K562 (cell line): Measurements from ENCODE around the gene CLN5. TPM values are rescaled to one million over a fixed set of nuclear protein-coding genes. Genes with fewer than 3 reads are reported as not detected.

Experiments
- ATAC-seq: fragments of 200-7000 bp; cut with Tn5 transposase; 3 replicates; pipeline ENCODE4 v1.9.1; 2020; ENCODE audit warnings: moderate library complexity
- Bru-seq: library from RNA; stranded (reverse); fragments of 400-500 nt; gene quantifications from one replicate; lab custom pipeline; 2021; lab: Mats Ljungman, UMichigan
- BruChase-seq, 2 experiments: library from RNA; stranded (reverse); fragments of 400-500 nt; gene quantifications; one replicate each; lab custom pipeline; 2021; lab: Mats Ljungman, UMichigan
- BruUV-seq: library from RNA; stranded (reverse); fragments of 400-500 nt; replicated peaks from 2 replicates; lab custom pipeline; 2021; lab: Mats Ljungman, UMichigan
- CTCF ChIA-PET: fragments of 300-600 bp; formaldehyde crosslinking; extraction: SDS; loops from one replicate; lab custom pipeline; 2021; ENCODE audit warnings: low intra/inter-chr PET ratio; lab: Yijun Ruan, JAX
- POLR2A ChIA-PET: fragments of 300-600, 350-650 bp; sonication (Branson Sonifier 250); formaldehyde crosslinking; extraction: SDS; loops from one replicate; lab custom pipeline; 2021; ENCODE audit warnings: antibody characterized with exemption, inconsistent platforms; lab: Yijun Ruan, JAX
- DNase-seq, 4 experiments: peaks; one replicate each; pipeline versions ENCODE4 v3.0.0 to v3.0.0-alpha.2; 2011 to 2018; ENCODE audit warnings: low spot score in 3 of 4, mixed read lengths in 3 of 4; ENCODE audit errors: extremely low read depth in 1 of 4
- FAIRE-seq: peaks from 2 replicates; lab custom pipeline; 2011; peaks lifted over from hg19 to GRCh38; lab: Jason Lieb, UNC
- H2AFZ ChIP-seq: 2 replicates; pipeline ENCODE4 v1.6.0; 2011; ENCODE audit warnings: low read depth, low read length, control low read depth, inconsistent platforms
- H3K27ac ChIP-seq: fragments of 200-600 bp; 3 replicates; pipeline ENCODE4 v1.8.0; 2011; ENCODE audit warnings: low read depth, mild to moderate bottlenecking, control low read depth, inconsistent platforms, low read length, moderate library complexity, mixed read lengths; ENCODE audit errors: extremely low read depth
- H3K27me3 ChIP-seq, 2 experiments: fragments of 300-600 bp in 1 of 2; 2 replicates in 1 of 2; 3 replicates in 1 of 2; pipeline versions ENCODE4 v1.6.0 to v1.8.0; 2011; ENCODE audit warnings: inconsistent platforms in 2 of 2, low read length in 2 of 2, mild to moderate bottlenecking in 1 of 2, mixed read lengths in 1 of 2, moderate library complexity in 1 of 2; ENCODE audit not compliant: control insufficient read depth in 2 of 2, insufficient read depth in 2 of 2
- H3K36me3 ChIP-seq: fragments of 300-600 bp; 3 replicates; pipeline ENCODE4 v1.8.0; 2011; ENCODE audit warnings: mild to moderate bottlenecking, low read length, inconsistent platforms; ENCODE audit not compliant: control insufficient read depth, insufficient read depth
- H3K4me1 ChIP-seq, 2 experiments: fragments of 200-600 bp in 1 of 2; replicated peaks in 1 of 2; 2 replicates in 1 of 2; 3 replicates in 1 of 2; pipeline versions ENCODE4 v1.5.1 to v1.8.0; 2011; ENCODE audit warnings: inconsistent platforms in 2 of 2, low read length in 2 of 2, mild to moderate bottlenecking in 1 of 2, mixed read lengths in 1 of 2, moderate library complexity in 1 of 2; ENCODE audit not compliant: control insufficient read depth in 2 of 2, insufficient read depth in 2 of 2
- H3K4me2 ChIP-seq: 2 replicates; pipeline ENCODE4 v1.6.1; 2011; ENCODE audit warnings: low read length, control low read depth, inconsistent platforms, mixed read lengths; ENCODE audit not compliant: insufficient read depth
- H3K4me3 ChIP-seq: fragments of 200-600 bp; sonication (generic), shearing (Covaris generic); 2 replicates; pipeline ENCODE4 v1.5.1; 2016; ENCODE audit warnings: control low read depth, inconsistent platforms
- H3K79me2 ChIP-seq: fragments of 200-600 bp; 3 replicates; pipeline ENCODE4 v1.8.0; 2011; ENCODE audit warnings: low read length, inconsistent platforms; ENCODE audit not compliant: control insufficient read depth, insufficient read depth
- H3K9ac ChIP-seq, 2 experiments: 2 replicates each; pipeline versions ENCODE4 v1.6.0 to v1.6.1; 2011; ENCODE audit warnings: low read depth in 2 of 2, low read length in 2 of 2, control low read depth in 1 of 2, inconsistent platforms in 1 of 2, mild to moderate bottlenecking in 1 of 2, mixed read lengths in 1 of 2; ENCODE audit not compliant: insufficient read depth in 1 of 2
- H3K9me1 ChIP-seq: one replicate; pipeline ENCODE4 v1.6.0; 2011; ENCODE audit warnings: inconsistent platforms, mild to moderate bottlenecking, low read length, moderate library complexity; ENCODE audit not compliant: control insufficient read depth, insufficient read depth
- H3K9me3 ChIP-seq: replicated peaks from 2 replicates; pipeline ENCODE4 v1.5.1; 2011; ENCODE audit warnings: low read depth, low read length, inconsistent platforms; ENCODE audit not compliant: control insufficient read depth, insufficient read depth
- H4K20me1 ChIP-seq: replicated peaks from 2 replicates; pipeline ENCODE4 v1.6.1; 2011; ENCODE audit warnings: low read length, inconsistent platforms, mixed read lengths; ENCODE audit not compliant: control insufficient read depth, insufficient read depth
- ARID3A ChIP-seq: IDR thresholded peaks from 2 replicates; pipeline ENCODE4 v1.6.1; 2012; ENCODE audit warnings: low read depth, low read length, improper control_type of control experiment, borderline replicate concordance
- CHD4 ChIP-seq: fragments of 200-600 bp; sonication (generic); IDR thresholded peaks from 3 replicates; pipeline ENCODE4 v1.6.1; 2012; ENCODE audit warnings: low read depth, mild to moderate bottlenecking, mixed read lengths, low read length, inconsistent platforms; ENCODE audit not compliant: insufficient read depth, insufficient replicate concordance, poor library complexity, severe bottlenecking
- GATAD2A ChIP-seq: fragments of 450-650 bp; IDR thresholded peaks from 2 replicates; pipeline ENCODE4 v1.6.1; 2017
- KAT7 ChIP-seq: sonication (generic); formaldehyde crosslinking; IDR thresholded peaks from 2 replicates; pipeline ENCODE4 v1.8.0; 2022; ENCODE audit warnings: missing genetic modification reagents, mild to moderate bottlenecking, borderline replicate concordance
- KDM1A ChIP-seq, 2 experiments: fragments of 450-650 bp; IDR thresholded peaks; 2 replicates each; pipeline ENCODE4 v1.6.1; 2016; ENCODE audit warnings: mild to moderate bottlenecking in 2 of 2
- NR4A1 ChIP-seq, 2 experiments: fragments of 250-450 bp in 1 of 2; fragments of 450-650 bp in 1 of 2; sonication (Bioruptor Pico) in 1 of 2; IDR thresholded peaks; 2 replicates each; pipeline versions ENCODE4 v1.4.0 to v1.6.1; 2016 to 2020; ENCODE audit warnings: mild to moderate bottlenecking in 2 of 2, missing compliant biosample characterization in 1 of 2, missing genetic modification characterization in 1 of 2, moderate library complexity in 1 of 2
- RCOR1 ChIP-seq, 2 experiments: IDR thresholded peaks; 2 replicates each; pipeline ENCODE4 v1.6.1; 2012; ENCODE audit warnings: low read depth in 2 of 2, low read length in 2 of 2, borderline replicate concordance in 1 of 2, improper control_type of control experiment in 1 of 2
- ZBTB1 ChIP-seq: sonication (generic); formaldehyde crosslinking; IDR thresholded peaks from 2 replicates; pipeline ENCODE4 v1.8.1; 2023; ENCODE audit warnings: missing genetic modification reagents, low read depth, mild to moderate bottlenecking, borderline replicate concordance
- ZNF717 ChIP-seq: fragments of 250-450 bp; sonication (Bioruptor Pico); IDR thresholded peaks from 2 replicates; pipeline ENCODE4 v1.5.0; 2021
- WGBS: fragments of 100-300 bp; shearing (Covaris generic); methylation state at CpG from one replicate; pipeline ENCODE4 v1.1.6; 2016; ENCODE audit warnings: low coverage, mixed read lengths; ENCODE audit not compliant: insufficient coverage; ENCODE audit errors: missing lambda C conversion rate; 5-methylcytosine and 5-hydroxymethylcytosine counted together
- in situ Hi-C: fragments of 300-500 bp; cut with MboI; formaldehyde crosslinking; loops from 4 replicates; pipeline ENCODE4 v1.15.0; 2018; ENCODE audit warnings: inconsistent platforms, mixed read lengths
- intact Hi-C: fragments of 100-400 bp; cut with micrococcal nuclease; formaldehyde crosslinking; loops from 2 replicates; pipeline ENCODE4 v1.14.2; 2022
- long read RNA-seq, 3 experiments: library from polyadenylated mRNA in 2 of 3; library from RNA in 1 of 3; unstranded in 2 of 3; stranded (forward) in 1 of 3; transcript quantifications; one replicate each; pipeline ENCODE4 v2.0.0, GENCODE V29; 2019 to 2022
- polyA minus RNA-seq, 3 experiments: library from RNA; depleted of rRNA, polyadenylated mRNA; stranded (reverse); fragments of >200 nt; gene quantifications; 2 replicates each; pipeline ENCODE4 v1.2.3, GENCODE V29; 2011
- polyA plus RNA-seq, 8 experiments: library from polyadenylated mRNA; depleted of rRNA in 4 of 8; stranded (reverse) in 5 of 8; unstranded in 3 of 8; fragments of >200 nt; fragmentation: Nextera tagmentation in 2 of 8; fragmentation: Illumina TruSeq in 1 of 8; extraction: Ambion mirVana in 2 of 8; extraction: Trizol in 1 of 8; gene quantifications; 2 replicates each; pipeline versions ENCODE4 v1.2.1 to v1.2.3, GENCODE V29; 2011 to 2014; ENCODE audit warnings: inconsistent platforms in 1 of 8, missing spikeins in 1 of 8
- total RNA-seq, 7 experiments: library from RNA; depleted of rRNA in 6 of 7; stranded (reverse); fragments of >200 nt in 6 of 7; fragmentation: Illumina TruSeq in 2 of 7; extraction: Trizol in 2 of 7; gene quantifications; 2 replicates each; pipeline versions ENCODE4 v1.2.1 to v1.2.3, GENCODE V29; 2011 to 2021; ENCODE audit warnings: low replicate concordance in 1 of 7

Gene CLN5
- total RNA-seq (2011; cell fraction: chromatin; rRNA removed; ENCODE audit: low replicate concordance) = 17.8 and 35.6 TPM in 2 replicates
- total RNA-seq (2011; cell fraction: nucleolus; rRNA removed) = 14.3 and 15.1 TPM in 2 replicates
- total RNA-seq (2011; cell fraction: nucleoplasm; rRNA removed) = 29.9 and 45.6 TPM in 2 replicates
- total RNA-seq (2014; rRNA removed) (5.7 and 7.2 TPM in 2 replicates), total RNA-seq (2014; rRNA removed; fragmentation: Illumina TruSeq; extraction: Trizol) (7.7 and 8.2 TPM in 2 replicates), total RNA-seq (2015; rRNA removed; fragmentation: Illumina TruSeq; extraction: Trizol) (7.6 and 8.2 TPM in 2 replicates), total RNA-seq (2021) (7.2 and 8.9 TPM in 2 replicates), polyA plus RNA-seq (2011; rRNA removed) (8.2 and 11.5 TPM in 2 replicates), polyA plus RNA-seq (2014; fragmentation: Illumina TruSeq; extraction: Trizol) (4.6 and 5.8 TPM in 2 replicates), polyA plus RNA-seq (2014; fragmentation: Nextera tagmentation; extraction: Ambion mirVana) (1 to 10 TPM; 4.6 to 5.3 TPM), polyA plus RNA-seq (2014; rRNA removed) (6.1 and 8.1 TPM in 2 replicates), polyA minus RNA-seq (2011; rRNA and poly(A)+ RNA removed) (13.4 and 17.4 TPM in 2 replicates), Bru-seq, nascent RNA (percentile 83 among the genes with signal in this experiment), BruChase-seq, experiment 1, labeled RNA remaining after a 2-hour chase (percentile 63 among the genes with signal in this experiment), BruChase-seq, experiment 2, labeled RNA remaining after a 6-hour chase (percentile 66 among the genes with signal in this experiment)
- 3.1 and 4.6 TPM in 2 replicates for polyA plus RNA-seq (2011; cell fraction: cytosol; rRNA removed)
- polyA plus RNA-seq (2011; cell fraction: nucleus; rRNA removed) = 20.7 and 23.4 TPM in 2 replicates
- polyA plus RNA-seq (2012) = 5.7 and 8.7 TPM in 2 replicates
- polyA minus RNA-seq (2011; cell fraction: cytosol; rRNA and poly(A)+ RNA removed) = 2.5 and 4.7 TPM in 2 replicates
- 20.3 and 33.5 TPM in 2 replicates for polyA minus RNA-seq (2011; cell fraction: nucleus; rRNA and poly(A)+ RNA removed)
- long read RNA-seq, experiment 1, full-length matches to known transcripts = 16 of 19 reads
- long read RNA-seq, experiment 1, partial matches to known transcripts = 3 of 19 reads
- long read RNA-seq, experiment 1, other reads (novel, unspliced or antisense) = 0 of 19 reads
- long read RNA-seq, experiment 2, full-length matches to known transcripts = 4 of 4 reads
- long read RNA-seq, experiment 2, partial matches to known transcripts = 0 of 4 reads
- long read RNA-seq, experiment 2, other reads (novel, unspliced or antisense) = 0 of 4 reads
- long read RNA-seq, experiment 3, full-length matches to known transcripts = 5 of 5 reads
- long read RNA-seq, experiment 3, partial matches to known transcripts = 0 of 5 reads
- long read RNA-seq, experiment 3, other reads (novel, unspliced or antisense) = 0 of 5 reads

GRCh38 chr13:76991796-76992547, at the start of gene CLN5:
Gene CLN5, plus strand, starts transcription at chr13:76992081. Its CDS starts 18 bp downstream, at chr13:76992099.
- intact Hi-C loops = loop anchor here (5.0 kb wide), 1 partner anchor 335 kb away; the partner anchor contains the start of gene MYCBP2
- TF ChIP-seq ZNF717 (CRISPR knock-in tag) = no peak
- TF ChIP-seq RCOR1 (IDR thresholded peaks at IDR 0.05; ENCODE audit: borderline replicate concordance in 1 of 2, low read depth in 2 of 2, low read length in 2 of 2) = no peak
- no peak for TF ChIP-seq ZBTB1 (CRISPR knock-in tag)
- TF ChIP-seq KAT7 (CRISPR knock-in tag) = no peak
- no peak for TF ChIP-seq ARID3A
- no peak for TF ChIP-seq KDM1A (IDR thresholded peaks at IDR 0.05)
- no peak for TF ChIP-seq CHD4
- TF ChIP-seq GATAD2A = no peak
- no peak for TF ChIP-seq NR4A1 (CRISPR knock-in tag; IDR thresholded peaks at IDR 0.05)
- no peak for TF ChIP-seq NR4A1 (tag; IDR thresholded peaks at IDR 0.05)

More at GRCh38 chr13:76991796-76992547, at the start of gene CLN5:
- ATAC-seq (peak; percentile 97), FAIRE-seq (peak; percentile 85), DNase-seq (peak; percentile 85 to 94 (median 88))
- Histone ChIP-seq H3K4me3 (peak within 1 kb of the TSS; percentile 82), H3K9ac (peak within 1 kb of the TSS; percentile 81 to 95), H3K79me2 (peaks cover 19% of the 10 kb centered on the region), H3K9me1 (no peaks in the 10 kb centered on the region), H3K27me3 (no peaks in the 10 kb centered on the region), H4K20me1 (no peaks in the 10 kb centered on the region), H3K27ac (peak within 1 kb of the TSS; percentile 85), H3K9me3 (no peaks in the 10 kb centered on the region), H3K36me3 (peaks cover 12% of the 10 kb centered on the region; the same call in 1 of the 3 replicates), H3K4me2 (peak within 1 kb of the TSS; percentile 87), H3K4me1 (peaks cover 7 to 8% of the 10 kb centered on the region in 2 experiments; a peak in 4 of 5 replicates), H2AFZ (peak within 1 kb of the TSS; percentile 95)
- ChIA-PET CTCF (no interaction called here), POLR2A (interaction anchor here (0.6 to 1.2 kb wide), 3 partner anchors 10 to 1103 kb away, joined by 3 to 9 read pairs (median 3); no protein-coding TSS in a partner anchor)
- 0% methylated on average over 18 of the region's 73 CpGs for WGBS
- in situ Hi-C loops = no loop called here
- BruUV-seq = no TSS peak
